HL-60/S4 treated with retinoic acid at 250 ng/mL for 4 days and 3 days (cell line): Measurements from ENCODE around the gene KIF2A.

Experiments used
- in situ Hi-C: fragments of 300-500 bp; cut with MboI; formaldehyde crosslinking; loops from 2 replicates; pipeline ENCODE4 v1.7.0; 2022; ENCODE audit warnings: low sequenced_read_pairs

KIF2A gene

DNA sequence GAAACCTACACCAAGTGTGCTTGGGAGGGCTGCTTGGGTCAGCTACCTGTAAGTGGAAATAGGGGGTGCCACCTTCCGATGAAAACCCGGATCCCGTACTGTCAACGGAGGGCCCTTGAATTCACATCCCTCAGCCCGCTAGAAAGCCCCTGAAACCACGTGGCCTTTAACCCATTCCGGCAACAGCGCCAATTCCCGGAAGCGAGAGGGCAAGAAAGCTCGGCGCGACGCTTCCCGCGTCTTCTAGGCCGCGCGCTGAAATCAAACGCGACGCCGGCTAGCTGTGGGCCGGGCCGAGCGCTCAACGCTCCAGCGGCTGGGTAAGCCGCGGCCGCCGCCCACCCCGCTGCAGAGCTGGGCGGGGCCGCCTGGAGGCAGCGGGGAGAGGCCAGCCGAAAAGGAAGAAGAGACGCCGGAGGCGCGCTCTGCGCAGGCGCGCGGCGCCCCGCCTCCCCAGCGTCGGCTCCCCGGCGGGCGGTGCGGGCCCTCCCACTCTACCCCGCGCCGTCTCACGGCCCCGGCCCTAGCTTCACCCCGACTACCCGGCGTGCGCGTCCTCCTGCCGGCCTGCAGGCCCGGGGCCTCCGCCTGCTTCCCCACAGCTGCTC lies at the start of gene KIF2A:
Gene KIF2A, plus strand, starts transcription at position 492 of the 608 bp plus-strand sequence. CDS start 267 bp downstream, outside the sequence.
- in situ Hi-C loops = no loop called here

- in situ Hi-C loops = no loop called here
Observed at GRCh38 chr5:62257020-62257367, 49.0 kb upstream of the KIF2A start.

DNA sequence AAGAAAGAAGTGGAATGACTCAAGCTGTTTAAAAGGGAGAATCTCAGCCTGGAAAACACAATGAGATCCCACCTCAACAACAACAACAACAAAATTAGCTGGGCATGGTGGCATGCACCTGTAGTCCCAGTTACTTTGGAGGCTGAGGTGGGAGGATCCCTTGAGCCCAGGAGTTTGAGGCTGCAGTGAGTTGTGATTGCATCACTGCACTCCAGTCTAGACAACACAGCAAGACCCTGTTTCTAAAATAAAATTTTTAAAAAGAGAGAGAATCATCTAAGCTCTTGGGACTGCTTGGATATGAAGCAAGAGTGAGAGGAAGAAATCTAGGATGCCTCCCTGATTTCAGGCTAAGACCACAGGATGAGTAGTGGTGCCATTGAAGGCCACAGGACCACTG lies 47.4 kb upstream of the KIF2A start:
- in situ Hi-C loops = no loop called here

DNA sequence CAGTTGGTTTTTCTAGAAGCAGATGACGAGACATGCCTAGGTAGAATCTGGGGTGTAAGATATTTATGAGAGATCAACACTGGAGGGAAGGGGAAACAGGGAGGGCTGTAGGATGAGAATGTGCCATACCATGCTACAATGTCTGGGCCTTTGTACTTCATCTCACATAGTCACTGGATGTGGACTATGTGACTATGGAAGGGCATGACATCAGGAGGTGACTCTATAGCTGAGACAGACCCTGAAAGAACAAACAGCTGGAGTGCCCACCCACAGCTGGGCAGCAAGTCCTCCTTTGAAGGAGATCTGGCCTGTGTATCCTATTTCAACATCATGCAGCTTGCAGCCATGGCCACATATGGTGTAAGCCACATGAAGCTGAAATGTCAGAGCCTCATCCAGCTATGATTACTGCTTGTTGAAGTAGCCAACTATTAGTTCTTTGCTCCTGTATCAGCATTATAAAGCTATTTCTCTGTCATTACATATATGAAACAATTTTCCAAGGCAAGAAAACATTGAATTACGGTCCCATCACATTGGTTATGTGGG lies 46.2 kb upstream of the KIF2A start:
- in situ Hi-C loops = no loop called here

DNA sequence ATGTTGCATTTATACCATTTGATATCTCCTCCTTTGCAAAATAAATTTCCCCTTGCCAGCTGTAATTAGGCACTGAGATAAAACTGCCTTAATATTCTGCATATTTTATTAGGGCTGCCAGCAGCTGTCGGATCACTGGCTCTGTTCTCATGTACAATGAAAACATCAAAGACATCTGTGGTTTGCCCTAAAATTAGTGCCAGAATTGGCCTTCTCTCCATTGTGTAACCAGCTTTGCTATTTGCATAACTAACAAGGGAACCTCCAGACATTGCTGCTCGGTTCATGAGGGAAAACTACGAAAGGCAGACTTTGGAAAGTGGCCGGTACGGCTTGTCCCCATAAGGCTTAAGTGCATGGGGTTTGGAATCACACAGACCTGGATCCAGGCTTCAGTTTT lies 45.5 kb upstream of the KIF2A start:
- in situ Hi-C loops = no loop called here

GRCh38 chr5:62263401-62263800 lies 42.6 kb upstream of the KIF2A start:
- in situ Hi-C loops = no loop called here

- in situ Hi-C loops = no loop called here
Observed at GRCh38 chr5:62265648-62266112, 40.3 kb upstream of the KIF2A start.

- in situ Hi-C loops = no loop called here
Observed at GRCh38 chr5:62266573-62266972, 39.4 kb upstream of the KIF2A start.

- in situ Hi-C loops = no loop called here
Observed at GRCh38 chr5:62268234-62268633, 37.8 kb upstream of the KIF2A start.

- in situ Hi-C loops = no loop called here
Observed at GRCh38 chr5:62268792-62269191, 37.2 kb upstream of the KIF2A start.

DNA sequence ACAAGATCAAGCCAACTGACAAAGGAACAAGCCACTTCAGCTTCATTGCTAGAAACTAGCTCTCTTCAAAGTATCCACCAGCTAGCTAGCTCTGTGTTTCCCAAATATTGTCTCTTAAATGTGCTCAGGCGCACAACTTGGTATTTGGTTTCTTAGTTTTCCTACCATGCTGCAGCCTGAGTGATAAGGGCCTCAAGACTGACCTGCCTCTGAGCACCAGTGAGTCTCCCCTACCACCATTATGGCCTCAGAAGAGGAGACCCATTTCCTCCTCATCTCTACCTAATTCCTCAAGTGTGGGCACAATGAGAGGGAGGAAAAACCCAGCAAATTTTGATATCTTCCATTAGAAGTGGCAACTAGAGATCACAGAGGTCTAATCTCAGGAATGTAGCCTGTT lies 34.6 kb upstream of the KIF2A start:
- in situ Hi-C loops = no loop called here

DNA sequence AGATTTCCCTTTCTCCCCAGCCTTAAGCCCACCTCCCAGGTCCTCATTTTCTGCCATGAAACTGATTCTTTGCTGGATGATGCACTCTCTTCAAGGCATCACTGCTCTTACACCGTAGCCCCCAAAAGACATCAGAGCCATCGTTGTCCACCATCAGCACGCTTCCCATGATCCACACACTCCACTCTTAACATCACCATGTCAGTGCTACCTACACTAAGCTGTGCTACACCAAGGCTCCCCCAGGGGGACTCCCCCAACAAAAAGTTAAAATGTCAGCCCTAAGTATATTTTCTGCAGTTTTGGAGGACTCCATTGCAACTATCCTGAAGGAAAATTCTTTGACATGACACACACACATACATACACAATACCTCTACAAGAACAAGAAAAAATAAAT lies 34.1 kb upstream of the KIF2A start:
- in situ Hi-C loops = no loop called here

DNA sequence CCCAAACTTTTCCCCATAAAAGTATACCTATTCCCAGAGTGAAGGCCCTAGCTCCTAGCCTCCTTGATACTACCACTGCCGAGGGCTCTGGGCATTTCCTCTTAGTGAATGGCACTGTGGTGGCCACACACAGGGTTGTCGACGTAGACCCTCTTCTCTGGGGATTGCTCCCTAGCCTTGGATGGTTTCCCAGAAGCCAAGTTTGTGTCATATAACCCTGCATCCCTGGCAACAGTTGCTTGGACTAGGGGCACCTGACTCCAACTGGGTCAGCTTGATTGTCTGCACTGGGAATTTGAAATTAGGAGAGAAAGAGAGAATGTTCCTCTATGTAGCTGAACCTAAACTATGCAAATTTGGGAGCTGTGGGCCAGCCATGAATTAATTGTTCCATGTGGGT lies 32.3 kb upstream of the KIF2A start:
- in situ Hi-C loops = no loop called here

DNA sequence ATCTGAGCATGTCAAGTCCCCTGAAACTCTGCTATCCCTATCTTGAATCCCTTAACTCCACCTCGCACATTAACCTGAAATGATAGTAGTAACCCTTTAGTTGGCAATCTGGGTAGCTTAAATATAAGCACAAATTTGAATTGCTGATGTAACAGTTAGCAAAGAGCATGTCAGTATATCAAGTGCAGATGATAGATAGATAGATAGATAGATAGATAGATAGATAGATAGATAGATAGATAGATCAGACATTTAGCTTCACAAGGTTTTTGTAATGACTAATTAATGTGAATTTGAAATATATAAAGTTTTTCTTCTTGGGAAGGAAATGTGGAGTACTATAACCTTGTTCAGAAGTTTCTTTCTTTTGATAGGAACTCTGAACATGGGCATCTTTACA lies 30.4 kb upstream of the KIF2A start:
- in situ Hi-C loops = no loop called here

GRCh38 chr5:62281411-62281810 lies 24.6 kb upstream of the KIF2A start:
- in situ Hi-C loops = no loop called here

GRCh38 chr5:62282064-62282463 lies 23.9 kb upstream of the KIF2A start:
- in situ Hi-C loops = no loop called here

DNA sequence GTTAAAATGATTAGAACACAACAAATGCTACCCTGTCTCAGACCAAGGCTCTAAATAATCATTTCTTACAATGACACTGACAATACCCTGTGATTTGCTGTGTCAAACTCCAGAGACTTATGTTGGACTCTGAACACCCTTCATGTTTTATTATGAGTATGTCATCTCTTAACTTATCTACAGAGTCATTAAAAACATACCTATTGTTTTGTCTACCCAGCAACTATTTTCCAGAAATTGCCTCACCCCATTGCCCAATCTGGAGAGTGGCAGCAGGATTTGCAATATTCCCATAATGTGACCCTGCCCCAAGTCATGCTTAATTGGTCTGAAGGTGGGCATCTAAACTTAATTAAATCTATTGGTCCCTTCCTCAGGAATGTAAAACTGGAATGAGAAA lies 23.0 kb upstream of the KIF2A start:
- in situ Hi-C loops = no loop called here

- in situ Hi-C loops = no loop called here
Observed at GRCh38 chr5:62283861-62284260, 22.1 kb upstream of the KIF2A start.

- in situ Hi-C loops = no loop called here
Observed at GRCh38 chr5:62284946-62285891, 20.8 kb upstream of the KIF2A start.

- in situ Hi-C loops = no loop called here
Observed at GRCh38 chr5:62286834-62287233, 19.2 kb upstream of the KIF2A start.

DNA sequence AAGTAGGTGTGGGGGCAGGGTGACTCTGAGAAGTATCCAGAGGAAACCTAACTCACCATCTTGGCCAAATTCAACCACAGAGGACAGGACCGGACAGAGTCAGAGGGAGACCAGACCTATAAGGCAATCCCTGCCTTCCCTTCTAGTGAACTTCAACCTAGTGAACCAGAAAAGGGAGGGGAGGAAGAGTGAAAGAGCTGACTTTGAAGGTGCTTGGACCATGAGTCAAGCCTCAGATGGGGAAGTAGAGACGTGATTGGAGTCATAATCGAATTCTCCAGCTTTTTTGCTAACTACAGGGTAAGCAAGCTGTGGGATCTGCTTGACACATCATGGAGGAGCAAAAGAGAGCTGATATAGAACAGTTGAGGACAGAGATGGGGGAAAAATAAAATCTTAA lies 18.8 kb upstream of the KIF2A start:
- in situ Hi-C loops = no loop called here

GRCh38 chr5:62288118-62288517 lies 17.9 kb upstream of the KIF2A start:
- in situ Hi-C loops = no loop called here
